Measurements from ENCODE around the gene ATP1B1. TPM values are rescaled to one million over a fixed set of nuclear protein-coding genes. Genes with fewer than 3 reads are reported as not detected.

Gene ATP1B1
- polyA plus RNA-seq, 4 donors, result 182 to 240 (median 227) TPM

DNA sequence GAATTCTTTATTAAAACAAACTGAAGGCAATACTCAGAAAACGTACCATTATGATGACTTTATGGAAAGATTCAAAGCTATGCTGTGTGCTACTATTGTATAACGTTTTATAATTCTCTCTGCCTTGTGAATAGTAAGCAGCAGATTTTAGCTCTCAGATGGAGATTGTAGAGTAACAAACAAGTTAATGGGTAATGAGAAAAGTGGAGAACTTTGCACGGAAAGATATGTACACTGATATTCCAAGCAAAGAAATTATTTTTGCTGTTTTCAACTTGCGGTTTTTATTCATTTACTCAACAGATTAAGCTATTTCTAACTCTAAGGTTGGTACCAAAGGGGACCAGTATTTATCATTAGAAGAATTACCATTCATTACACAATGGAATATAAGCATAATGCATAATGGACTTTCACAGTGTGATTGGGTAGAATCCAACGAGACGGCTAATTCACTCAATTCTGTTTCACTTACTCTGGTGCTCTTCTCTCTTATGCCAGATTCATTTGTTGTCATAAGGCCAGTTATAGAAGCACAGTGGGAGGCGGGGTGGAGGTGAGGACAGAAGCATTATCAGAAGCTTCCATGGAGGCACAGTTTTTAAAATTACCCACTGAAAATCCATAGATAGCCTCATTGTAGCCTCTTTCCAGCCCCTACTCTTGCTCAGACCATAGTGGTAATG lies 38.6 kb downstream of the ATP1B1 start:
- peak; percentile 58 to 61 for DNase-seq
- Histone ChIP-seq H3K4me1 (ENCODE audit: control insufficient read depth in 3 of 3, insufficient read depth in 2 of 3, low read depth in 1 of 3, low read length in 2 of 3) (peaks cover 0 to 65% (median 2%) of the 10 kb centered on the region in 3 donors), H3K4me3 (ENCODE audit: low read depth in 1 of 3, low read length in 3 of 3) (no peak overlapping the region), H3K27me3 (ENCODE audit: control insufficient read depth in 3 of 3, insufficient read depth in 3 of 3, low read length in 3 of 3) (no peaks in the 10 kb centered on the region), H3K27ac (ENCODE audit: low read depth in 1 of 3, low read length in 2 of 3) (peak overlapping the region in 2 of 3 donors; percentile 74 to 90), H3K9me3 (ENCODE audit: control insufficient read depth in 2 of 2, insufficient read depth in 1 of 2, low read depth in 1 of 2, low read length in 1 of 2) (peaks cover 0 to 4% of the 10 kb centered on the region in 2 donors), H3K36me3 (ENCODE audit: control insufficient read depth in 3 of 3, insufficient read depth in 2 of 3, low read depth in 1 of 3, low read length in 3 of 3) (no peaks in the 10 kb centered on the region)
- 16 to 68% (median 38%) methylated on average over 7 of the region's 7 CpGs for WGBS, 3 donors
- no peak for FAIRE-seq

DNA sequence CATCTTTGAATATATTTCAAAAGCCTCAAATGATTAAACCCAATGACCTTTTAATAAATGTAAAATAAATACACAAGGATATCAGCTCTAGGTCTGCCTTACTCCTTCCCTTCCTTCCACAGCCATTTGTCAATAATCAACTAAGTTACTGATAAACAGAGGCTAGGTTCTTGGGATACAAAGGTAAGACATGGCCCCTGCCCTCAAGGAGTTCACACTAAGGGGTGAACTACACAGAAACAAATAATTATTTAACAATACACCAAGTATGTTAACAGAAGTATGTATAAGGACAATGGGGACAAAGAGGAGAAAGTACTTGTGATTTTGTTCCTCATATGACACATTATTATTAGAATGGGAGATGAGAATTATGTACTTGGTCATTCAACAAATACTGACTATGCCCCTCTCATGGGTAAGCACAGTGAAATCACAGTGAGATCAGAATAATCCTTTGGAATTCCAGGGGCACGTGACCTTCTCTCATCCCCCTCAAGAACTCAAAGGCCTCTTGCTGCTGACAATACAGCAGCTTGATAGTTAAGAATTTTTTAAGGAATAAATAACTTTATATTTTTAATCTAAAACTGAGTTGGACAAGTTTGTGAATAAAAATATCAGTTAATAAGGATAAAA lies 40.2 kb downstream of the ATP1B1 start:
- FAIRE-seq (no peak), DNase-seq (peak; percentile 66 to 75)
- Histone ChIP-seq H3K4me3 (ENCODE audit: low read depth in 1 of 3, low read length in 3 of 3) (no peak overlapping the region), H3K9me3 (ENCODE audit: control insufficient read depth in 2 of 2, insufficient read depth in 1 of 2, low read depth in 1 of 2, low read length in 1 of 2) (peaks cover 0 to 4% of the 10 kb centered on the region in 2 donors), H3K27ac (ENCODE audit: low read depth in 1 of 3, low read length in 2 of 3) (peak overlapping the region in 2 of 3 donors; percentile 41 to 90), H3K4me1 (ENCODE audit: control insufficient read depth in 3 of 3, insufficient read depth in 2 of 3, low read depth in 1 of 3, low read length in 2 of 3) (peaks cover 0 to 78% (median 2%) of the 10 kb centered on the region in 3 donors), H3K36me3 (ENCODE audit: control insufficient read depth in 3 of 3, insufficient read depth in 2 of 3, low read depth in 1 of 3, low read length in 3 of 3) (no peaks in the 10 kb centered on the region), H3K27me3 (ENCODE audit: control insufficient read depth in 3 of 3, insufficient read depth in 3 of 3, low read length in 3 of 3) (no peaks in the 10 kb centered on the region)
- WGBS, 3 donors, result 55 to 79% (median 72%) methylated on average over 1 of the region's 1 CpG

- H3K4me1 ChIP-seq (ENCODE audit: control insufficient read depth in 3 of 3, insufficient read depth in 2 of 3, low read depth in 1 of 3, low read length in 2 of 3), result peaks cover 0 to 62% (median 0%) of the 10 kb centered on the region in 3 donors
- DNase-seq (peak; percentile 86 to 93), FAIRE-seq (no peak)
- H3K27me3 ChIP-seq (ENCODE audit: control insufficient read depth in 3 of 3, insufficient read depth in 3 of 3, low read length in 3 of 3), result no peaks in the 10 kb centered on the region
- WGBS, 3 donors, result 41 to 71% (median 51%) methylated on average over 5 of the region's 5 CpGs
- no peak overlapping the region for H3K4me3 ChIP-seq (ENCODE audit: low read depth in 1 of 3, low read length in 3 of 3)
- H3K27ac ChIP-seq (ENCODE audit: low read depth in 1 of 3, low read length in 2 of 3), result peak overlapping the region in 2 of 3 donors; percentile 34 to 90
- no peaks in the 10 kb centered on the region for H3K36me3 ChIP-seq (ENCODE audit: control insufficient read depth in 3 of 3, insufficient read depth in 2 of 3, low read depth in 1 of 3, low read length in 3 of 3)
- H3K9me3 ChIP-seq (ENCODE audit: control insufficient read depth in 2 of 2, insufficient read depth in 1 of 2, low read depth in 1 of 2, low read length in 1 of 2), result peaks cover 0 to 4% of the 10 kb centered on the region in 2 donors
Measured at GRCh38 chr1:169148472-169149252, 42.2 kb downstream of the ATP1B1 start.

DNA sequence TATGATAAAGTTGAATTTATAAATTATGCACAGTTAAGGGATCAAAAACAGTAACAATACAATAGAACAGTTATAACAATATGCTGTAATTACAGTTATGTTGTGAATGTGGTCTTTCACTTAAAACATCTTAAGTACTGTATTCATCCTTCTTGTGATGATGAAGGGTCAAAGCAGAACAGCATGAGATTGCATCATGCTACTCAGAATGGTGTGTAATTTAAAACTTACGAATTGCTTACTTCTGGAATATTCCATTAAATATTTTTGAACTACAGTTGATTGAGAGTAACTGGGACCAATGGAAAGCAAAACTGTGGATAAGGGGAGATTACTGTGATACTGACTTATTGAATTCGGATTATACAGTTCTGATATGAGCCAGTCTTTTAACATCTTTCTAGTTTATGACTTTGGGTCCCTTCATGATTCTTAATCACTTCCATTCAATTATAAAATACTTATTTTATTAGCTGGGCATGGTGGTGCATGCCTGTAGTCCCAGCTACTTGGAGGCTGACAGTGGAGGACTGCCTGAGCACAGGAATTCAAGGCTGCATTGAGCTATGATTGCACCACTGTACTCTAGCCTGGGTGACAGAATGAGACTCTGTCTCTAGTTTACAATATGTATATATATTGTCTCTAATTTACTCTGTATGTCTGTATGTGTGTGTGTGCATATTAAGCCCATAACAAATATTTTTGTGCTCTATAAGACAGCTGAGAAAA lies 43.2 kb downstream of the ATP1B1 start:
- H3K27me3 ChIP-seq (ENCODE audit: control insufficient read depth in 3 of 3, insufficient read depth in 3 of 3, low read length in 3 of 3), result no peaks in the 10 kb centered on the region
- DNase-seq (no peak), FAIRE-seq (no peak)
- H3K36me3 ChIP-seq (ENCODE audit: control insufficient read depth in 3 of 3, insufficient read depth in 2 of 3, low read depth in 1 of 3, low read length in 3 of 3), result no peaks in the 10 kb centered on the region
- WGBS, 3 donors, result 62 to 69% (median 62%) methylated on average over 2 of the region's 2 CpGs
- H3K9me3 ChIP-seq (ENCODE audit: control insufficient read depth in 2 of 2, insufficient read depth in 1 of 2, low read depth in 1 of 2, low read length in 1 of 2), result peaks cover 0 to 4% of the 10 kb centered on the region in 2 donors
- H3K4me1 ChIP-seq (ENCODE audit: control insufficient read depth in 3 of 3, insufficient read depth in 2 of 3, low read depth in 1 of 3, low read length in 2 of 3), result peaks cover 0 to 53% (median 0%) of the 10 kb centered on the region in 3 donors
- H3K4me3 ChIP-seq (ENCODE audit: low read depth in 1 of 3, low read length in 3 of 3), result no peak overlapping the region
- peak overlapping the region in 1 of 3 donors; percentile 55 for H3K27ac ChIP-seq (ENCODE audit: low read depth in 1 of 3, low read length in 2 of 3)

DNA sequence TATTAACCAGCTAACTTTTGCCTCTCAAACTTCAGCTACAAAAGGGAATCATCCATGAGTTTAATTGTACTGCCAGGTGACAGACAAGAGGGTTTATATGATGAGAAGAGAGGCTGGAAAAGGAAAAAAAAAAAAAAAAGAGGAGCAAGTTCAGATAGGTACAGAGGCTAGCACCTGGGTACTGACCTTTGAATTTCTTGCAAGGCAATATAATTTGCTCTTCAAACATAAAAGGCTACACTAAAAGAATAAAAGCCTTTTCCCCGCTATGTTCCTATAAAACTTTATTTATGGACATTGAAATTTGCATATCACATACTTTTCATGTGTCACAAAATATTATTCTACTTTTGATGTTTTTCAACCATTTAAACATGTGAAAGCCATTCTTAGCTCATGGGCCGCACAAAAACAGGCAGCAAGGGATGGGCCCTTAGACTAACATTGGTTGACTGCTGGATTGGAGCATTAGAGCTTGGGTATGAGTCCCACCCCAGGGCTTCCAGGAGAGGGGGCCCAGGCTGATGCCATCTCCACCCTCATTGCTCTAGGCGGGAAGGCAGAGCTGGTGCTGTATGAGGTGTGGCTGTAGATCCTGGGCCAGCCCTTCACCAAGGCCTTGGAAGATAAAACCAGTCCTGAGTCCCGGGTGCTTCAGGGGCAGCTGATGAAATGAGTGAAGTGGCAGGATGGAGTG lies 44.3 kb downstream of the ATP1B1 start:
- peaks cover 0 to 55% (median under 1%) of the 10 kb centered on the region in 3 donors for H3K4me1 ChIP-seq (ENCODE audit: control insufficient read depth in 3 of 3, insufficient read depth in 2 of 3, low read depth in 1 of 3, low read length in 2 of 3)
- H3K27me3 ChIP-seq (ENCODE audit: control insufficient read depth in 3 of 3, insufficient read depth in 3 of 3, low read length in 3 of 3), result no peaks in the 10 kb centered on the region
- no peak overlapping the region for H3K4me3 ChIP-seq (ENCODE audit: low read depth in 1 of 3, low read length in 3 of 3)
- DNase-seq (peak; percentile 73 to 75), FAIRE-seq (no peak)
- peak overlapping the region in 2 of 3 donors; percentile 55 to 58 for H3K27ac ChIP-seq (ENCODE audit: low read depth in 1 of 3, low read length in 2 of 3)
- H3K9me3 ChIP-seq (ENCODE audit: control insufficient read depth in 2 of 2, insufficient read depth in 1 of 2, low read depth in 1 of 2, low read length in 1 of 2), result peaks cover 0 to 4% of the 10 kb centered on the region in 2 donors
- WGBS, 3 donors, result 15 to 57% (median 40%) methylated on average over 4 of the region's 4 CpGs
- no peaks in the 10 kb centered on the region for H3K36me3 ChIP-seq (ENCODE audit: control insufficient read depth in 3 of 3, insufficient read depth in 2 of 3, low read depth in 1 of 3, low read length in 3 of 3)

DNA sequence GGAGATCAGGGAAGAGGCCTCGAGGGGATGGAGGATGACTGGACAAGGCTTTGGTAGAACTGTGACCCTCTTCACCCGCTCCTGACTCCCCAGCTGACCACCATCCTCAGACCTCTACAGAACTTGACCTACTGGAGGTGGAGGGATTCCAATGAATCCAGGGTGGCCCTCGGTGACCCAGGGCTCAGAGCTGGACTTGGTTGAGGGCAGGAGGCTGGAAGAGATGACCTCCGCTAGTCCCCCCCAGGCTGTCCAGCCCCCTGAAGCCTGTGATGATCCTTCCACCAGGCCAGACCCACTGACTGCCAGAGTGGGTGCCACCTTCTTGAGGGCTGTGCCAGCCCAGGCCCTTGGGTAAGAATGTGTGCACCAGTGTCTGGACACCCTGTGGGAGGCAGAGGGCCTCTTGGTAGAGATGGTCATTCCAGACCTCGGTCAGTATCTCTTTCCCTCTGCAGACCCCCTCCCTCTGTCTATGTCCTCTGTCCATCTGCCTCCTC lies 44.9 kb downstream of the ATP1B1 start:
- peaks cover 0 to 4% of the 10 kb centered on the region in 2 donors for H3K9me3 ChIP-seq (ENCODE audit: control insufficient read depth in 2 of 2, insufficient read depth in 1 of 2, low read depth in 1 of 2, low read length in 1 of 2)
- H3K27me3 ChIP-seq (ENCODE audit: control insufficient read depth in 3 of 3, insufficient read depth in 3 of 3, low read length in 3 of 3), result no peaks in the 10 kb centered on the region
- DNase-seq (no peak), FAIRE-seq (no peak)
- H3K4me3 ChIP-seq (ENCODE audit: low read depth in 1 of 3, low read length in 3 of 3), result no peak overlapping the region
- peaks cover 0 to 54% (median 2%) of the 10 kb centered on the region in 3 donors for H3K4me1 ChIP-seq (ENCODE audit: control insufficient read depth in 3 of 3, insufficient read depth in 2 of 3, low read depth in 1 of 3, low read length in 2 of 3)
- WGBS, 3 donors, result 83 to 90% (median 88%) methylated on average over 5 of the region's 5 CpGs
- peak overlapping the region in 2 of 3 donors; percentile 38 to 58 for H3K27ac ChIP-seq (ENCODE audit: low read depth in 1 of 3, low read length in 2 of 3)
- no peaks in the 10 kb centered on the region for H3K36me3 ChIP-seq (ENCODE audit: control insufficient read depth in 3 of 3, insufficient read depth in 2 of 3, low read depth in 1 of 3, low read length in 3 of 3)

- no peaks in the 10 kb centered on the region for H3K36me3 ChIP-seq (ENCODE audit: control insufficient read depth in 3 of 3, insufficient read depth in 2 of 3, low read depth in 1 of 3, low read length in 3 of 3)
- DNase-seq (no peak), FAIRE-seq (no peak)
- peaks cover 0 to 36% (median 10%) of the 10 kb centered on the region in 3 donors for H3K4me1 ChIP-seq (ENCODE audit: control insufficient read depth in 3 of 3, insufficient read depth in 2 of 3, low read depth in 1 of 3, low read length in 2 of 3)
- WGBS, 3 donors, result 42 to 78% (median 68%) methylated on average over 1 of the region's 1 CpG
- no peak overlapping the region for H3K4me3 ChIP-seq (ENCODE audit: low read depth in 1 of 3, low read length in 3 of 3)
- no peaks in the 10 kb centered on the region for H3K9me3 ChIP-seq (ENCODE audit: control insufficient read depth in 2 of 2, insufficient read depth in 1 of 2, low read depth in 1 of 2, low read length in 1 of 2)
- no peaks in the 10 kb centered on the region for H3K27me3 ChIP-seq (ENCODE audit: control insufficient read depth in 3 of 3, insufficient read depth in 3 of 3, low read length in 3 of 3)
- H3K27ac ChIP-seq (ENCODE audit: low read depth in 1 of 3, low read length in 2 of 3), result peak overlapping the region in 2 of 3 donors; percentile 34 to 76
Measured at GRCh38 chr1:169155675-169156074, 49.2 kb downstream of the ATP1B1 start.
